Spleen (tissue), 11 donors: ENCODE results near the gene LINC01488. TPM values are rescaled to one million over a fixed set of nuclear protein-coding genes. Genes with fewer than 3 reads are reported as not detected.

Experiments used
- DNase-seq: peaks from one replicate; pipeline ENCODE4 v3.0.0-alpha.2; 2020
- H3K27ac ChIP-seq, 8 donors: fragments of 200-600 bp; sonication (generic) in 7 of 8; 1 replicate in 4 of 8; 2 replicates in 4 of 8; pipeline versions ENCODE4 v1.5.0 to v1.8.0; 2016 to 2021; ENCODE audit warnings: inconsistent platforms in 4 of 8, mild to moderate bottlenecking in 4 of 8, moderate library complexity in 1 of 8
- H3K27me3 ChIP-seq, 7 donors: fragments of 200-600 bp; sonication (generic) in 6 of 7; replicated peaks in 1 of 7; 1 replicate in 4 of 7; 2 replicates in 3 of 7; pipeline versions ENCODE4 v1.5.0 to v1.8.0; 2016 to 2021; ENCODE audit warnings: inconsistent platforms in 3 of 7, mild to moderate bottlenecking in 1 of 7
- H3K36me3 ChIP-seq, 6 donors: fragments of 200-600 bp; sonication (generic) in 5 of 6; 1 replicate in 4 of 6; 2 replicates in 2 of 6; pipeline versions ENCODE4 v1.5.0 to v1.8.0; 2016 to 2021; ENCODE audit warnings: inconsistent platforms in 2 of 6
- H3K4me1 ChIP-seq, 6 donors: fragments of 200-600 bp; sonication (generic) in 5 of 6; 1 replicate in 3 of 6; 2 replicates in 3 of 6; pipeline versions ENCODE4 v1.5.0 to v1.8.0; 2016 to 2021; ENCODE audit warnings: inconsistent platforms in 3 of 6
- H3K4me3 ChIP-seq, 8 donors: fragments of 200-600 bp; sonication (generic) in 7 of 8; 1 replicate in 4 of 8; 2 replicates in 4 of 8; pipeline versions ENCODE4 v1.5.0 to v1.8.0; 2016 to 2021; ENCODE audit warnings: inconsistent platforms in 4 of 8, mild to moderate bottlenecking in 4 of 8, moderate library complexity in 2 of 8
- H3K9me3 ChIP-seq, 8 donors: fragments of 200-600 bp; sonication (generic) in 7 of 8; 1 replicate in 4 of 8; 2 replicates in 4 of 8; pipeline versions ENCODE4 v1.5.0 to v1.8.0; 2016 to 2021; ENCODE audit warnings: inconsistent platforms in 4 of 8
- POLR2A ChIP-seq, 3 donors: fragments of 450-650 bp; IDR thresholded peaks; one replicate each; pipeline ENCODE4 v1.5.1; 2017; ENCODE audit warnings: antibody characterized with exemption in 3 of 3, mild to moderate bottlenecking in 1 of 3
- POLR2AphosphoS5 ChIP-seq, 3 donors: sonication (generic); formaldehyde crosslinking; IDR thresholded peaks; one replicate each; pipeline ENCODE4 v1.5.1; 2017; ENCODE audit warnings: antibody characterized with exemption in 3 of 3
- WGBS, 5 donors: extraction: QIAGEN DNeasy Blood & Tissue Kit in 3 of 5; methylation state at CpG; one replicate each; pipeline versions ENCODE4 v1.1.5 to v1.1.7; 2013 to 2018; 5-methylcytosine and 5-hydroxymethylcytosine counted together
- intact Hi-C: fragments of 100-400 bp; cut with DNase I; formaldehyde crosslinking; loops from one replicate; pipeline ENCODE4 v1.15.0; 2023; ENCODE audit warnings: low total_unique reads
- polyA plus RNA-seq, 3 donors: library from polyadenylated mRNA; stranded (reverse); fragments of 200-250 nt; gene quantifications; one replicate each; pipeline ENCODE4 v1.2.1, GENCODE V29; 2013
- total RNA-seq, 7 donors: library from RNA; depleted of rRNA in 3 of 7; stranded (reverse); fragments of >200 nt in 3 of 7; fragmentation: NEBNext Ultra II Directional in 4 of 7; extraction: Animal tissue kit (Norgen Biotek cat#: 25700) in 4 of 7; gene quantifications; one replicate each; pipeline versions ENCODE4 v1.1.0 to v1.2.1, GENCODE V29; 2016 to 2021
- TF ChIP-seq, protein P1 (sequence below), 11 experiments: fragments of 200-600 bp in 7 of 11; fragments of 450-650 bp in 4 of 11; sonication (generic) in 4 of 11; IDR thresholded peaks in 8 of 11; conservative IDR thresholded peaks in 3 of 11; 1 replicate in 7 of 11; 2 replicates in 4 of 11; pipeline versions ENCODE4 v1.4.0 to v1.8.0; 2016 to 2021; ENCODE audit warnings: antibody characterized with exemption in 11 of 11, inconsistent platforms in 4 of 11, mild to moderate bottlenecking in 1 of 11
- donor health status: healthy with polysubstance abuse.
- donor health status: DM: no; HTN: no; CAD: no; lungs with moderate emphysema.
- donor health status: DM: no; HTN: no; CAD: no.
- donor health status: Bipolar disorder and iron deficiency.
- donor health status: healthy.
- donor health status: DM: no; HTN: no; CAD: no.
- donor health status: DM: yes; HTN: yes; CAD: no.

LINC01488 gene
- total and polyA plus RNA-seq, 10 donors, result not detected

DNA sequence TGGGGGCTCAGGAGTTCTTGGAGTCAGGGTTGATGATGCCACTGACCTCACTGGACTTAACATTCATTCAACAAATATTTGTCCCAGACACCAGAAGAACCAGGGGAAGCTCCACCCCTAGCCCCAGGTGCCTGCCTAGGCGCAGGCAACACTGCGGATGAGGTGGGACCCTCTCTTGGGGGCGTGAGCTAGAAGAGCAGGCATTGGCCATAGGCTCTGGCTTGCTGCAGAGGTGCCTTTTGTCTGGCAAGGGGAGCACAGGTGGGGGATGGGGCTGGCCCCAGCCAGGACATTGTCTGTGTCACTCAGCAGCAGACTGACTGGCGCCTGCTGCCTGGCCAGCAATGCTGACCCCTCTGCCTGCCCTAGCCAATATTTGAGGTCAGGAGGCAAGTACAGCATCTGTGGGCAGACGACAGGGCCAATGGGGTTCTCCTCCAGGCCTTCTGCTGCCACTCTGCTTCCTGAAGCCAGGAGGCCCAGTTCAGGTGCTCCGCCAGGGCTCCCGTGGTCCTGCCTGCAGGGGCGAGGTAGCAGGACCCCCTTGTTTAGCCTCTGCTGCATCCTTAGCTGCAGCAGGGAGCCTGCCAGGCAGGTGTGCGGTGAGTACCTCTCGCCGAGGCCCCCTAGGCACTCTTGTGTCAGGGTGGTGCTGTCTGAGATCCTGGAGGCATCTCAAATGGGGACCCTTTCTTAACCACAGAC, 4.0 kb downstream of the LINC01488 start:
- H3K27me3 ChIP-seq, result no peaks in the 10 kb centered on the region
- intact Hi-C loops, result no loop called here
- no peaks in the 10 kb centered on the region for H3K4me1 ChIP-seq
- no peaks in the 10 kb centered on the region for H3K36me3 ChIP-seq
- 85 to 100% (median 89%) methylated on average over 4 to 11 of the region's 11 CpGs for WGBS, 5 donors
- TF ChIP-seq POLR2A (IDR thresholded peaks at IDR 0.05) (no peak), POLR2AphosphoS5 (IDR thresholded peaks at IDR 0.05) (no peak)
- TF ChIP-seq, protein P1, sequence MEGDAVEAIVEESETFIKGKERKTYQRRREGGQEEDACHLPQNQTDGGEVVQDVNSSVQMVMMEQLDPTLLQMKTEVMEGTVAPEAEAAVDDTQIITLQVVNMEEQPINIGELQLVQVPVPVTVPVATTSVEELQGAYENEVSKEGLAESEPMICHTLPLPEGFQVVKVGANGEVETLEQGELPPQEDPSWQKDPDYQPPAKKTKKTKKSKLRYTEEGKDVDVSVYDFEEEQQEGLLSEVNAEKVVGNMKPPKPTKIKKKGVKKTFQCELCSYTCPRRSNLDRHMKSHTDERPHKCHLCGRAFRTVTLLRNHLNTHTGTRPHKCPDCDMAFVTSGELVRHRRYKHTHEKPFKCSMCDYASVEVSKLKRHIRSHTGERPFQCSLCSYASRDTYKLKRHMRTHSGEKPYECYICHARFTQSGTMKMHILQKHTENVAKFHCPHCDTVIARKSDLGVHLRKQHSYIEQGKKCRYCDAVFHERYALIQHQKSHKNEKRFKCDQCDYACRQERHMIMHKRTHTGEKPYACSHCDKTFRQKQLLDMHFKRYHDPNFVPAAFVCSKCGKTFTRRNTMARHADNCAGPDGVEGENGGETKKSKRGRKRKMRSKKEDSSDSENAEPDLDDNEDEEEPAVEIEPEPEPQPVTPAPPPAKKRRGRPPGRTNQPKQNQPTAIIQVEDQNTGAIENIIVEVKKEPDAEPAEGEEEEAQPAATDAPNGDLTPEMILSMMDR (IDR thresholded peaks at IDR 0.05 in 8 of 11, conservative IDR thresholded peaks at IDR 0.05 in 3 of 11), result no peak
- H3K9me3 ChIP-seq, result peaks cover 0 to 7% (median 0%) of the 10 kb centered on the region in 8 donors
- H3K4me3 ChIP-seq, result no peak overlapping the region
- DNase-seq, result peak; percentile 51
- no peak overlapping the region for H3K27ac ChIP-seq

DNA sequence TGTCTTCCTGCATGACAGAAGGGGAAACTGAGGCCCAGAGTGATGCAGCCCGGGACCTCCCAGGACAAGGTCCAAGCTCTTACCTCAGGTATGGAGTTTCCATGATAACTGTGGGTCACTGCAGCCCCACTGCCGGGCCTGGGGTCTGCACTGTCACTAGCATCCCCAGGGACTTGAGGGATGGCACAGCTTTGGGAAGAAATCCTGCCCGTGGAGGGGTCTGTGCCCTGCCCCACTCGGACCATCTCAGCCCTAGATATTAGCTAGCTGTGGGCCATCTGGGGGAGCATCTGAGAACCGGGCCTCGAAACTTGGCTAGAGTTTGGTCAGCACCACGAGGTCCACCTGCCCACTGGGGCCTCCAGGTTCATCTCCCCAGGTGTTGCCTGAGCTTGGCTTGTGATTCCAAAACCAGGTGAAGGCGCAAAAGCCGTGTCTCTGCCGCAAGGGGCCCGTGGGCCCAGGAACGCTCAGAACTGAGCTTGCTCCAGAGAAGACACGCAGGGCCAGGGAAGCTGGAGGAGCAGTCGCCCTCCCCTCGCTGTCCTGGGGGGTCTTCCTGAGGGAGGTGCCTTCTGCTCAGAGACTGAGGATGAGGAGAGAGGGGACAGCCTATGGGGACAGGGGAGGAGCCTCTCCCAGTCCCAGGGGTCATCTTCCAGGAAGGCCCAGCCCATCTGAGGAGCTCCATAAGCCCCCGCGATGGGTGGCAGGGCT, 4.8 kb downstream of the LINC01488 start:
- Histone ChIP-seq H3K36me3 (no peaks in the 10 kb centered on the region), H3K9me3 (peaks cover 0 to 7% (median 0%) of the 10 kb centered on the region in 8 donors), H3K4me3 (no peak overlapping the region), H3K27ac (no peak overlapping the region), H3K4me1 (no peaks in the 10 kb centered on the region), H3K27me3 (no peaks in the 10 kb centered on the region)
- DNase-seq, result peak; percentile 54
- intact Hi-C loops, result no loop called here
- 82 to 89% (median 87%) methylated on average over 11 to 17 of the region's 17 CpGs for WGBS, 5 donors
- TF ChIP-seq POLR2AphosphoS5 (IDR thresholded peaks at IDR 0.05), result no peak
- TF ChIP-seq, protein P1 (IDR thresholded peaks at IDR 0.05 in 8 of 11, conservative IDR thresholded peaks at IDR 0.05 in 3 of 11), result no peak
- TF ChIP-seq POLR2A (IDR thresholded peaks at IDR 0.05), result no peak

DNA sequence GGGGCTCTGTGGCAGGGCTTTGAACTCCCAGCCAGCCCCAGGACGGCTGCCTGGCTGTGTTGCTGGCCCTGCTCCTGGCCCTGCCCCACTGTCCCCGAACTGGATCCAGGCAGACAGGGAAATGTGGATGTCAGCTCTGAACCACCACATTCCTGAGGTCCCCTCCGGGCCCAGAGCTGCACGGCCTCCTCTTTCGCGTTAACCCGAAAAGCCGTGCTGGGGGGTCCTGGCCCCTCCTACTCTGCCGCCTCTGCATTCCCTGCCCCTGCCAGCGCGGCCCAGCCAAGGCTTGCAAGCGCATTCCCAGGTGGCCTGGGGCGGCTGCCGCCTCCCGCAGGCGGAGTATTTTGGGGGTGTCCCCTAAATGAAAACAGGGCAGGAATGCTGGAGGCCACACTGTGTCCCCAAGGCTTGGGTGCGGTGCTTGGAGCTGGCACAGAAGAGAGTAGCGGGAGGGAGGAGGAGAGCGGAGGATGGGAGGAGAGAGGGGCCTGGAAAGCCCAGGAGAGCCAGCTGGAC, 5.4 kb downstream of the LINC01488 start:
- WGBS, 5 donors, result 81 to 89% (median 84%) methylated on average over 18 to 19 of the region's 19 CpGs
- no peak overlapping the region for H3K27ac ChIP-seq

More for the DNA sequence above, 5.4 kb downstream of the LINC01488 start:
- intact Hi-C loops, result no loop called here
- H3K4me1 ChIP-seq, result no peaks in the 10 kb centered on the region
- peak; percentile 59 for DNase-seq
- no peak for TF ChIP-seq POLR2A (IDR thresholded peaks at IDR 0.05)
- no peak for TF ChIP-seq POLR2AphosphoS5 (IDR thresholded peaks at IDR 0.05)
- TF ChIP-seq, protein P1 (IDR thresholded peaks at IDR 0.05 in 8 of 11, conservative IDR thresholded peaks at IDR 0.05 in 3 of 11), result no peak
- no peaks in the 10 kb centered on the region for H3K36me3 ChIP-seq
- no peak overlapping the region for H3K4me3 ChIP-seq
- peaks cover 0 to 5% (median 0%) of the 10 kb centered on the region in 8 donors for H3K9me3 ChIP-seq
- no peaks in the 10 kb centered on the region for H3K27me3 ChIP-seq
